PC-9 (cell line): ENCODE measurements around the gene OSBPL3. TPM values are rescaled to one million over a fixed set of nuclear protein-coding genes. Genes with fewer than 3 reads are reported as not detected.

ENCODE experiments used
- BruUV-seq: library from RNA; stranded (reverse); fragments of 400-500 nt; replicated peaks from 2 replicates; lab custom pipeline; 2021; lab: Mats Ljungman, UMichigan
- CTCF ChIA-PET: fragments of 300-600 bp; sonication (Branson Sonifier 250); formaldehyde crosslinking; loops from one replicate; lab custom pipeline; 2022; ENCODE audit warnings: antibody characterized with exemption; lab: Charles Lee
- POLR2A ChIA-PET: fragments of 300-600 bp; sonication (Branson Sonifier 250); formaldehyde crosslinking; loops from one replicate; lab custom pipeline; 2022; ENCODE audit warnings: antibody characterized with exemption; ENCODE audit not compliant: unreplicated experiment; lab: Charles Lee
- DNase-seq, 2 experiments: peaks; one replicate each; pipeline versions ENCODE4 v3.0.0 to v3.0.0-alpha.2; 2015 to 2022; ENCODE audit warnings: mixed read lengths in 1 of 2
- H2AFZ ChIP-seq: fragments of 200-600 bp; sonication (generic); 2 replicates; pipeline ENCODE4 v1.8.1; 2017; ENCODE audit warnings: antibody characterized with exemption
- H3F3A ChIP-seq: fragments of 200-600 bp; sonication (generic); 2 replicates; pipeline ENCODE4 v1.8.1; 2017; ENCODE audit warnings: antibody characterized with exemption, mild to moderate bottlenecking, low read depth; ENCODE audit not compliant: insufficient read depth
- H3K27ac ChIP-seq: fragments of 200-600 bp; sonication (generic); 2 replicates; pipeline ENCODE4 v1.6.1; 2016; ENCODE audit warnings: mixed run types
- H3K27me3 ChIP-seq: fragments of 200-600 bp; sonication (generic); 2 replicates; pipeline ENCODE4 v1.6.1; 2016; ENCODE audit warnings: low read depth, mixed run types; ENCODE audit not compliant: insufficient read depth
- H3K36me3 ChIP-seq: fragments of 200-600 bp; sonication (generic); 2 replicates; pipeline ENCODE4 v1.6.1; 2016; ENCODE audit warnings: low read depth, mixed run types
- H3K4me1 ChIP-seq: fragments of 200-600 bp; sonication (generic); replicated peaks from 2 replicates; pipeline ENCODE4 v1.6.1; 2016; ENCODE audit warnings: mixed run types; ENCODE audit not compliant: insufficient read depth
- H3K4me2 ChIP-seq: fragments of 200-600 bp; sonication (generic); 2 replicates; pipeline ENCODE4 v1.6.1; 2017; ENCODE audit warnings: mixed run types
- H3K4me3 ChIP-seq: fragments of 200-600 bp; sonication (generic); 2 replicates; pipeline ENCODE4 v1.6.1; 2016; ENCODE audit warnings: mixed run types
- H3K79me2 ChIP-seq: fragments of 200-600 bp; sonication (generic); 2 replicates; pipeline ENCODE4 v1.6.1; 2017; ENCODE audit warnings: low read depth, mixed run types
- H3K9me2 ChIP-seq: fragments of 200-600 bp; sonication (generic); 2 replicates; pipeline ENCODE4 v1.8.1; 2017; ENCODE audit warnings: mild to moderate bottlenecking; ENCODE audit not compliant: insufficient read depth
- H3K9me3 ChIP-seq: fragments of 200-600 bp; sonication (generic); 2 replicates; pipeline ENCODE4 v1.8.1; 2016; ENCODE audit warnings: low read depth; ENCODE audit not compliant: insufficient read depth
- H4K20me1 ChIP-seq: fragments of 200-600 bp; sonication (generic); 2 replicates; pipeline ENCODE4 v1.8.1; 2017; ENCODE audit not compliant: insufficient read depth
- CTCF ChIP-seq: fragments of 200-600 bp; sonication (generic); conservative IDR thresholded peaks from 2 replicates; pipeline ENCODE4 v1.6.1; 2017; ENCODE audit warnings: mixed run types, antibody characterized with exemption, mild to moderate bottlenecking, moderate library complexity
- EZH2 ChIP-seq: fragments of 200-600 bp; sonication (generic); IDR thresholded peaks from 2 replicates; pipeline ENCODE4 v1.8.0; 2017; ENCODE audit warnings: antibody characterized with exemption, low read depth
- intact Hi-C: fragments of 100-400 bp; cut with micrococcal nuclease; formaldehyde crosslinking; loops from one replicate; pipeline ENCODE4 v1.10.0; 2022; ENCODE audit not compliant: unreplicated experiment
- total RNA-seq: library from RNA; stranded (reverse); gene quantifications from 2 replicates; pipeline ENCODE4 v1.2.3, GENCODE V29; 2021

Gene OSBPL3
- total RNA-seq, 1 experiment from 2014 or later, result 87.6 TPM

GRCh38 chr7:25006276-25006675 is 26.3 kb upstream of the OSBPL3 start:
- Histone ChIP-seq H4K20me1 (no peaks in the 10 kb centered on the region), H3K27ac (no peak overlapping the region), H3K4me3 (no peak overlapping the region), H3K36me3 (no peaks in the 10 kb centered on the region), H3K9me3 (peaks cover 7% of the 10 kb centered on the region), H2AFZ (no peak overlapping the region), H3K27me3 (no peaks in the 10 kb centered on the region), H3K4me1 (no peaks in the 10 kb centered on the region), H3K79me2 (no peaks in the 10 kb centered on the region), H3F3A (no peaks in the 10 kb centered on the region), H3K9me2 (no peaks in the 10 kb centered on the region), H3K4me2 (no peak overlapping the region)
- DNase-seq, result no peak
- CTCF ChIA-PET, result no interaction called here
- no TSS peak for BruUV-seq
- TF ChIP-seq CTCF (no peak), EZH2 (no peak)
- intact Hi-C loops, result no loop called here
- POLR2A ChIA-PET, result no interaction called here

GRCh38 chr7:25005658-25006057 is 25.7 kb upstream of the OSBPL3 start:
- Histone ChIP-seq H3K27me3 (no peaks in the 10 kb centered on the region), H3K79me2 (no peaks in the 10 kb centered on the region), H3K4me2 (no peak overlapping the region), H3K9me3 (peaks cover 13% of the 10 kb centered on the region), H3K4me3 (no peak overlapping the region), H3F3A (no peaks in the 10 kb centered on the region), H3K9me2 (no peaks in the 10 kb centered on the region), H2AFZ (no peak overlapping the region), H4K20me1 (no peaks in the 10 kb centered on the region), H3K36me3 (no peaks in the 10 kb centered on the region), H3K27ac (no peak overlapping the region), H3K4me1 (no peaks in the 10 kb centered on the region)
- DNase-seq, result no peak
- POLR2A ChIA-PET, result no interaction called here
- BruUV-seq, result no TSS peak
- intact Hi-C loops, result no loop called here
- CTCF ChIA-PET, result no interaction called here
- no peak for TF ChIP-seq EZH2
- no peak for TF ChIP-seq CTCF

- Histone ChIP-seq H3K27me3 (no peaks in the 10 kb centered on the region), H3K27ac (no peak overlapping the region), H3K36me3 (no peaks in the 10 kb centered on the region), H2AFZ (no peak overlapping the region), H3F3A (no peaks in the 10 kb centered on the region), H3K9me3 (peaks cover 14% of the 10 kb centered on the region), H3K9me2 (no peaks in the 10 kb centered on the region), H3K4me2 (no peak overlapping the region), H3K79me2 (no peaks in the 10 kb centered on the region), H3K4me3 (no peak overlapping the region), H3K4me1 (no peaks in the 10 kb centered on the region), H4K20me1 (no peaks in the 10 kb centered on the region)
- ChIA-PET CTCF (no interaction called here), POLR2A (interaction anchor here (0.6 kb wide), 1 partner anchor 244 kb away, joined by 3 read pairs; no protein-coding TSS in a partner anchor)
- intact Hi-C loops, result no loop called here
- no peak for TF ChIP-seq EZH2
- no peak for TF ChIP-seq CTCF
- no TSS peak for BruUV-seq
- no peak for DNase-seq
Measured at GRCh38 chr7:25002786-25003185, 22.8 kb upstream of the OSBPL3 start.
